Astrocyte of the cerebellum (primary cell): ENCODE data around the gene INHBA.

Experiments
- DNase-seq: peaks from one replicate; pipeline ENCODE4 v3.0.0-alpha.2; 2011; ENCODE audit warnings: low read depth
- H3K4me3 ChIP-seq: 2 replicates; pipeline ENCODE4 v1.5.1; 2011; ENCODE audit warnings: mild to moderate bottlenecking, low read depth, low read length, moderate library complexity
- CTCF ChIP-seq: IDR thresholded peaks from 2 replicates; pipeline ENCODE4 v1.5.1; 2012; ENCODE audit warnings: low read length, low read depth, moderate library complexity, mild to moderate bottlenecking; ENCODE audit errors: missing control alignments
- in situ Hi-C: cut with HindIII; loops from 2 replicates; pipeline ENCODE4 v1.10.0; 2017; ENCODE audit warnings: low sequenced_read_pairs

Gene INHBA

GRCh38 chr7:41742401-41743020 lies 39.6 kb upstream of the INHBA start:
- H3K4me3 ChIP-seq, result no peak overlapping the region
- in situ Hi-C loops, result no loop called here
- no peak for TF ChIP-seq CTCF
- no peak for DNase-seq

GRCh38 chr7:41738806-41739205 lies 35.9 kb upstream of the INHBA start:
- H3K4me3 ChIP-seq, result no peak overlapping the region
- no peak for TF ChIP-seq CTCF
- in situ Hi-C loops, result no loop called here
- no peak for DNase-seq

GRCh38 chr7:41738336-41738735 lies 35.4 kb upstream of the INHBA start:
- in situ Hi-C loops, result no loop called here
- DNase-seq, result no peak
- no peak overlapping the region for H3K4me3 ChIP-seq
- no peak for TF ChIP-seq CTCF

GRCh38 chr7:41735206-41735605 lies 32.3 kb upstream of the INHBA start:
- in situ Hi-C loops, result no loop called here

GRCh38 chr7:41732843-41733306 lies 30.0 kb upstream of the INHBA start:
- in situ Hi-C loops, result no loop called here
- TF ChIP-seq CTCF, result no peak
- no peak for DNase-seq
- no peak overlapping the region for H3K4me3 ChIP-seq

More at GRCh38 chr7:41735206-41735605, 32.3 kb upstream of the INHBA start:
- DNase-seq, result no peak
- TF ChIP-seq CTCF, result no peak
- H3K4me3 ChIP-seq, result no peak overlapping the region

- in situ Hi-C loops, result no loop called here
- TF ChIP-seq CTCF, result no peak
- DNase-seq, result no peak
- H3K4me3 ChIP-seq, result no peak overlapping the region
Observed at GRCh38 chr7:41732436-41732785, 29.5 kb upstream of the INHBA start.
